SHP77 (cell line): ENCODE data around the gene RNF227.
"Not testable (repeated sequence)": the region's sequence is repeated elsewhere in the genome, so short reads cannot be mapped to it uniquely, and the experiment has no call there.

Experiments used
- DNase-seq, 2 experiments: peaks; one replicate each; lab custom pipeline; 2025; lab: John Stamatoyannopoulos, UW

Gene RNF227

DNA sequence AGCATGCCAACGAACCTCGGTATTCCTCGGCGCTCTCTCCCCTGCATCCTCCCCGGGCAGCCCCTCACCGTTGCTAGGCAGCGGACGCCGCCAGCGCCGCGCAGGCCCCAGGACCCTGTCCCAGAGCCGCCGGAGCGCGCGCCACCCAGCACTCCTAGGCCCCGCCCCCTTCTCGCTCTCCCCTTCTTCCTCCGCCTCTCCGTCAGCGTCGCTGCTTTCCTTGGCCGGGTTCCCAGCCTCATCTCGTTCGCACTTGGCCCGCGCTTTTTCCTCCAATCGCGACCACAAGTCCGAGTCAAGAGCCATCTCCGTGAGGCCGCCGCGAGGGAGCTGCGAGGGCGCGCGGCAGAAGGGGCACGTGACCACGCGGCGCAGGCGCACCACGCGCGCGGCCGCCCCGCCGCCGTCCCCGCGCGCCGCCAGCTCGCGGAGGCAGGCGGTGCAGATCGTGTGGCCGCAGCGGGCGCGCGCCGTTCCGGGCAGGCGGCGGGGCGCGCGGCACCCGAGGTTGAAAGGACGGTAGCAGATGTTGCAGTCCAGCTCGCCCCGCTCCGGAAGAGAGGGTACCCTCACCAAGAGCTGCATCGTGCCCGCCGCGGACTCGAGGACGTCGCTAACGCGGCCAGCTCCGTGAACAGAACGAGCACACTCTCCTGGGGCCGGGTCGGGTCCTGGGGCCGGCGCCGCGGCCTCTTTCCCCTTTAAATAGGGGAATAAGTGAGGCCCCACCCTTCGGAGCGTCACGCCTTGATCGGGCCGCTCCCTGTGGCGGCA is at the start of gene RNF227:
Gene RNF227 (minus strand): TSS at position 679 of the 774 bp plus-strand sequence. CDS start 94 bp downstream, at position 585.
- DNase-seq = peak; percentile 98

DNA sequence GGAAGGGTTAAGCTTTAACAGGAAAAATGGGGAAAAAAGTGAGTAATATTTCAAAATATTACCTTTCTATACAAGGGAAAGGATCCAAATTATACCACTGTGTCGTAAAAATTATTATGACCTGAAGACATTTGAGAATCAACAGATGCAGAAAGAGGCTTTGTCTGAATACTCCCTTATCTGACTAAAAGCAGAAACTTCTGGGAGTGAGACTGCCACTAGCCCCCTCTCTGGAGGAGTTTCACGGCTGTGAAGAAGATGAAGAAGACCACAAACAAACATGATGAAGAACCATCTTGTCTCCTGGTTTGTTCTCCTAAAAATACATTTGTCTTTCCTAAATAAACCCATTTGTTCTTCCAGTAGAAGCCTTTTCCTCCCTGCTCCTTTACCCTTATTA is 45.3 kb upstream of the RNF227 start:
- no peak for DNase-seq

DNA sequence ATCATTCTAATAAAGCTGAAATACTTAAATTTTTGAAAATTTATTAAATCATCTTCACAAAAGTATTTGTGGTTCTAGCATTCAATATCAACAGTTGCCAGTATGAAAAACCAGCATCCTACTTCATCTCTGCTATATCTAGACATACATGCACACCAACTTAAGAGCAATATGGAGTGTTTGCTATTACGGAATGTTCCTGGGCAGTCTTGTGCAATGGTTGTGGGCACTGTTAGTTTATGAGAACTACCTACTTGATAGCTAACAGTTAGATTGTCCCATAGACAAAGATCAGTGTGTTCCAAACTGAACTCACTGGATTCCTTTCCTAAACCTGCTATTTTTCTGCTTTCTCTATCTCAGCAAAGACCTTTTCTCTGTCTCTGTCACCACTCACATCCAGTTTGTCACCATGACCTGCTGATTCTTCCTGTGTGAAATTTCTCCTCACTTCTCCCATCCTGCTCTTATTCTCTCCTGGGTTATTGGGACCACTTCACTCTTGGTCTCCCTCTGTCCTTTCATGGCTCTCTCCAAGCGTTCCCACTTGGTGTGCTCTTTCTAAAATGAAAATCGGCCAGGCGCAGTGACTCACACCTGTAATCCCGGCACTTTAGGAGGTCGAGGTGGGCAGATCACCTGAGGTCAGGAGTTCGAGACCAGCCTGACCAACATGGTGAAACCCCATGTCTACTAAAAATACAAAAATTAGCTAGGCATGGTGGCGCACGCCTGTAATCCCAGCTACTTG is 43.6 kb upstream of the RNF227 start:
- DNase-seq = no peak

DNA sequence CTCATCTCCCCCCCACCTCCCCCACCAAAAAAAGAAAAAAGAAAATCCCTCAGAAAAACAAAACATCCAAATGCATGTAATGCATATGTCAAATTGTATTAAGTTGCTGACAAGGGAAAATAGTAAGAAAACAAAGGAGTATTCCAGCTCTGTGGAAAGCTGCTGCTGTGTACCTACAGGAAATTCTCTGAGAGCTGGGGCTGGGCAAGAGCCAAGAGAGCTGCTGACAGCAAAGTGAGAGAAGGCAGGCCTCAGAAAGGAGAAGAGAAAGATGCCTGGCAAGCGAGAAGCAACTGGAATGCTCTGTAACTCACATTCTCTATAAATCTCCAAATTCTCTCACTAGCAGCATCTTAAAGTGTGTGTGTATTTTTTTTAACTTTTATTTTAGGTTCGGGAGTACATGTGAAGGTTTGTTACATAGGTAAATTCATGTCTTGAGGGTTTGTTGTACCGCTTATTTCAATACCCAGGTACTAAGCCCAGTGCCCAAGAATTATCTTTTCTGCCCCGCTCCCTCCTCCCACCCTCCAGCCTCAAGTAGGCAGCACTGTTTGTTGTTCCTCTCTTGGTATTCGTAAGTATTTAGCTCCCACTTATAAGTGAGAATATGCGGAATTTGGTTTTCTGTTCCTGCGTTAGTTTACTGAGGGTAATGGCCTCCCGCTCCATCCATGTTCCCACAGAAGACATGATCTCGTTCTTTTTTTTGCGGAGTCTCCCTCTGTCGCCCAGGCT is 40.3 kb upstream of the RNF227 start:
- no peak for DNase-seq

DNA sequence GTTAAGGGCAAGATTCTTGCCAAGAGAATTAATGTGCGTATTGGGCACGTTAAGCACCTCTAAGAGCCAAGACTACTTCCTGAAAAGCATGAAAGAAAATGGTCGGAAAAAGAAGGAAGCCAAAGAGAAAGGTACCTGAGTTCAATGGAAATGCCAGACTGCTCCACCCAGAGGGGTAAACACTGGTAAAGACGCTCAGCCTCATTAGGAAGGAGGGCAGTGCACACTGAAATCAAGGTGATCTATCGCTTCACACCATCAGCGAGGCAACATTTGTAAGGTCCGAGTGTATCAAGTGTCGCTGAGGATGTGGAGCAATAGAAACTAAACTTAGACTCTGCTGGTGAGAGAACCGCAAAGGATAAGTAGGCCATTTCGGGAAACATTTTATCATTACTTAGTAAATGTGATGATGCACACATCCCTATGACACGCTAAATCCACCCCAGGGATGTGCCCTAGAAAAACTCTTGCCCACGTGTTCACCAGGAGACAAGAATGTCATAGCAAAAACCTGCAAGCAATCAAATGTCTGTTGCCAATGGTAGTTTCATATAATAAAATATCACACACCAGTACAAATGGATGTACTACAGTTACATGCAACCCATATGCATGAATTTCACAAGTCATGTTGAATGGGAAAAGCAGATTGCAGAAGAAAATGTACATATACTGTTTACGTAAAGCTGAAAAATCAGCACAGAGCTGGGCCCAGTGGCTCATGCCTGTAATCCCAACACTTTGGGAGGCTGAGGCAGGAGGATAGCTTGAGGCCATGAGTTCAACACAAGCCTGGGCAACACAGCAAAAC is 39.5 kb upstream of the RNF227 start:
- no peak for DNase-seq

DNA sequence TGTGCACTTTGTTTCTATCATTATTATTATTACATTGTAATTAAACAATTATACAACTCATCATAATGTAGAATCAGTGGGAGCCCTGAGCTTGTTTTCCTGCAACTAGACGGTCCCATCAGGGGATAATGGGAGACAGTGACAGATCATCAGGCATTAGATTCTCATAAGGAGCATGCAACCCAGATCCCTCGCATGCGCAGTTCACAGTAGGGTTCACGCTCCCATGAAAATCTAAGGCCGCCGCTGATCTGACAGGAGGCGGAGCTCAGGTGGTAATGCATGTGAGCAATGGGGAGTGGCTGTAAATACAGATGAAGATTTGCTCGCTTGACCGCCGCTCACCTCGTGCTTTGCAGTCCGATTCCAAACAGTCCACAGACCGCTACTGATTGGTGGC is 37.2 kb upstream of the RNF227 start:
- DNase-seq = not testable (repeated sequence)

DNA sequence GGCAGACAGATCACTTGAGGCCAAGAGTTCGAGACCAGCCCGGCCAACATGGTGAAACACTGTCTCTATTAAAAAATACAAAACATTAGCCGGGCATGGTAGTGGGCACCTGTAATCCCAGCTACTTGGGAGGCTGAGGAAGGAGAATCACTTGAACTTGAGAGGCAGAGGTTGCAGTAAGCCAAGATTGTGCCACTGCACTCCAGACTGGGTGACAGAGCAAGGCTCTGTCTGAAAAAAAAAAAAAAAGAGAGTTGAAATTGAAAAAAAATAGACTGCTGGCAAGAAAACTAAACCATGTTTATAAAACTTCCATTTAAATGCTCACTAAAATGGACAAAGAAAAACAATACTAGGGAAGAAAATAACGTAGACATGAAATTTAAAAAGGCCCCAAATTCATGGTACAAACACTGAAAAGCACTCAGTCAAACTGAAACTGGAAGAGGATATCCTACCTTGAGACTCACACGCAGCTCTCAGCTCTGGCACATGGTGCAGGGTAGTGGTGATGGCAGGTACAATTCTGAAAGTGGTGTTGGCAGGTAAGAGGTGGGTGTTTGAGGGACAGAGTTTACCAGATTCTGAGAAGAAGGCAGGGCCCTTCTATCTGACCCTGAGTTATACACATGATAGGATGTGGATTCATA is 35.2 kb upstream of the RNF227 start:
- no peak for DNase-seq

DNA sequence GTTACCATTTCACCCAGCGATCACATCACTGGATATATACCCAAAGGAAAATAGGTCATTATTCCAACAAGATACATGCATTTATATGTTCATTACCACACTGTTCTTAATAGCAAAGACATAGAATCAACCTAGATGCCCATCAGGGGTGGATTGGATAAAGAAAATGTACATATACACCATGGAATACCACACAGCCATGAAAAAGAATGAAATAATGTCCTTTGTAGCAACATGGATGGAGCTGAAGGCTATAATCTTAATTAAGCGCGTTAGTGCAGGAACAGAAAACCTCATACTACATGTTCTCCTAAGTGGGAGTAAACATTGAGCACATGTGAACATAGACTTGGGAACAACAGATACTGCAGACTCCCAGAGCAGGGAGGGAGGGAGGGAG is 34.5 kb upstream of the RNF227 start:
- no peak for DNase-seq

DNA sequence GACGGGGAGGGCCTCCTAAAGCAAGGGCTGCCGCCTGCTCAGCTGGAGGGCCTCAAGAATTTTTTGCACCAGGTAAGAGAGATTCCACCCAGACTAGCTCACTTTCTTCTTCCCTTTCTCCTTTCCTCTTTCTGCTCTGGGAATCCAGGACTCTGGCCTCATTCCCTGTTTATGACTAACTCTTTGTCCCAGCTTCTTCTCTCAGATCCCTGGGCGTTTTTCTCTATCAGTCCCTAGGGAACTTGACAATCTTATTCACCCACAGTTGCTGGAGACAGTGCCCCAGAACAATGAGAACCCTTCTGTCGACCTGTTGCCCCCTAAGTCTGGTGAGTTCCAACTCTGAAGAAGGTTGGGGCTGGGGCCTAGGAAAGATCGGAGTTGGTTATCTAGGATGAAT is 31.6 kb upstream of the RNF227 start:
- DNase-seq = no peak

DNA sequence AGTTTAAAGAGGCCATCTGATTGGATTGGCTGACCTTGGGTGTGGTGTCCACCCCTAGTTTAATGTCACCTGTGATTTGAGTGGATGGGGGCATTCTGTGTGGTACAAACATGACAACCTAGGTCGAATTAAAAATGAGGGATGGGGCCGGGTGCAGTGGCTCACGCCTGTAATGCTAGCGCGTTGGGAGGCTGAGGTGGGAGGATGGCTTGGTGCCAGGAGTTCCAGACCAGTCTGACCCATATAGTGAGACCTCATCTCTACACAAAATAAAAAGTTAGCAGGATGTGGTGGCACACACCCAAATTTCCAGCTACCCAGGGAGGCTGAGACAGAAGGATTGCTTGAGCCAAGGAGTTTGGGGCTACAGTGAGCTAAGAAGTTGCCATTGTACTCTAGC is 30.4 kb upstream of the RNF227 start:
- DNase-seq = no peak

DNA sequence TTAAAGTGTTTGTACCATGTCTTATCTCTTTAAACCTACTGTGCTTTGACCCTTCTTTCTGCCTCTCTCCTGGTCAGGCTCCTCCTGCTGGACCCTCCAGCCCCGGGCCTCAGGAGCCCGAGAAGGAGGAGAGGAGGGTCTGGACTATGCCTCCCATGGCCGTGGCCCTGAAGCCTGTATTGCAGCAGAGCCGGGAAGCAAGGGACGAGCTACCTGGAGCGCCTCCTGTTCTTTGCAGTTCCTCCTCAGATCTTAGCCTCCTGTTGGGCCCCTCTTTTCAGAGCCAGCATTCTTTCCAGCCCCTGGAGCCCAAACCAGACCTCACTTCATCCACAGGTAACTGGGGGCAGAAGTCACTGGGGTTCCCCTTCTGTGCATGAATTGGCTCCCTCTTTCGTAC is 29.6 kb upstream of the RNF227 start:
- DNase-seq = no peak

DNA sequence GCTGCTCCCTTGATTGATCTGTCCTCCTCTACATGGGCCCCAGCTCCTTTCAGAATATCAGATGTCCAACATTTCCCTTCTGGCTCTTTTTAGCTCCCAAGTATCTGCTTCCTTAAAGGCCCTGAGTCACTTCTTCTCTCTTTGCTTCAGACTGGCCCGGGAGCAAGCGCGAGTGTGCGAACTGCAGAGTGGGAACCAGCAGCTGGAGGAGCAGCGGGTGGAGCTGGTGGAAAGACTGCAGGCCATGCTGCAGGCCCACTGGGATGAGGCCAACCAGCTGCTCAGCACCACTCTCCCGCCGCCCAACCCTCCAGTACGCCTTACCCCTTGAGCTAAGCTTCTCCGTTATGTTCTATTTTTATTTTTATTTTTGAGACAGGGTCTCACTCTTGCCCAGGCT is 28.2 kb upstream of the RNF227 start:
- DNase-seq = no peak

DNA sequence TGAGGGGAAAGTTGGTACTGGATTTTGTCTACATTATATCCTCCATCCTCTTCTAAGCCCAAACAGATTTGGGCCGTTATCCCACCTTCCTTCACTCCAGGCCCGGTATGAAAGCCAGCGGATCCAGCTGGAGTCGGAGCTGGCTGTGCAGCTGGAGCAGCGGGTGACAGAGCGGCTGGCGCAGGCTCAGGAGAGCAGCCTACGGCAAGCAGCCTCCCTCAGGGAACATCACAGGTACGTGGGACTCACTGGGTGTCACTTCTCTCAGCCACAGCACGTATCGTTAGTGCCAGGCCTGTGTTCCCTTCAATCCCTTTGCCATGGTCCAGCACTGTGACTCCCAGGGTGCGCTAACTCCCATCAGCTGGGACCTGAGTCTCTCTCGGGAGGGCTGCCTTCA is 27.2 kb upstream of the RNF227 start:
- no peak for DNase-seq

DNA sequence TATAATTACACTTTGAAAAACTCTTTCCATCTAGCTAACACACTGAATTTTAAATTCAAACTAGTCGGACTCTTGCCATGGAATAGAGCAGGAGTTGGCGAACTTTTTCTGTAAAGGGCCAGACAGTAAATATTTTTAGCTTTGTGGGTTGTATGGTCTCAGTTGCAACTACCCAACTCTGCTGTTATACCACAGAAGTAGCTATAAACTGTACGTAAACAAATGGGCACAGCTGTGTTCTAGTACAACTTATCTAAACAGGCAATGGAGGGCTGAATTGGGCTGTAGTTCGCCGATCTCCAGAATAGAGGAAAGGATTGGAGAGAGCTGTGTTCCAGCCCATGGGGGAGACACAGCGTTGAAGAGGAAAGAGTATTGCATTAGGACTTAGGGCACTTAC is 24.7 kb upstream of the RNF227 start:
- no peak for DNase-seq

DNA sequence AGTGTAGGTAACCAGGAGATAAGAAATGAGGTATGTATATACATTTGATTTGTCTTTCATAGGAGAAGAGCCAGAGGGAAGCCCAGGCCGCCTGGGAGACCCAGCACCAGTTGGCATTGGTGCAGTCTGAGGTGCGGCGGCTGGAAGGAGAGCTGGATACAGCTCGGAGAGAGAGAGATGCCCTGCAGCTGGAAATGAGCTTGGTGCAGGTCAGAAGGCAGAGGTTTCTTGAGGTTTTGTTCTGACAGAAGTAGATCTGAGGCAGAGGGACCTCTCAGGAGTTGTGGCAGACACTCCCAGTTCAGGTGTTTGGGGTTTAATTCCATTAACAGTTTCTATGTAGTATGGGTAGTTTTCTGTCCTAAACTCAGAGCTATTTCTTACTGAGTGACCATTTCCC is 23.9 kb upstream of the RNF227 start:
- DNase-seq = no peak

DNA sequence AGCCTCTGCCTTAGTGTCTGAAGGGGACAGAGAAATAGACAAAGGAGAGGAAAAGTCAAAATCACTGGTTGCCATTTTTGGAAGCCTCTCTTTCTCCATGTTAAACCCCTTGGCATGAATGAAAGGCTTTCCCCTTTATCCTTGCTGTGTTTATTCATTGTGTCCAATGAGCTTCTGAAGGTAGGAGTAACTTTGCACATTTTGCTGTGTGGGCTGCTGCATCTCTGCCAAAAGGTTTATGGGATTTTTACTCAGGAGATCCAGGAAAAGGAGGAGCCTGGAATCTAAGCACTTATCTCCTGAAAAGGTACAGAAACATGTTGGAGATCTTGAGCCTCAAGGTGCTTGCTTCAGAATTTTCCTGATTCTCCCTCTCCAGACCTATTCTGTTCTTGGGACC is 19.8 kb upstream of the RNF227 start:
- DNase-seq = no peak

DNA sequence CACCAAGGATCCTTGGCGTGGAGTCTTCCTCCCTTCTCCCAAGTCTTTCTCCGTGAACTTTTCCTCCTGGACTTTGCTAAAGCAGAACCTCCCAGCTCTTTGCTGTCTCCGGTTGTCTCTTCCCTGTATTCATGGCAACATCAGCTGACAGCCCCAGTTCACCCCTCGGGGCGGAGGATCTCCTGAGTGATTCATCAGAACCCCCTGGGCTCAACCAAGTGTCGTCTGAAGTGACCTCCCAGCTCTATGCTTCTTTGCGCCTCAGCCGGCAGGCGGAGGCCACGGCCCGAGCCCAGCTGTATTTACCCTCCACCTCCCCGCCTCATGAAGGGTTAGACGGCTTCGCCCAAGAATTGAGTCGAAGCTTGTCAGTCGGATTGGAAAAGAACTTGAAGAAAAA is 16.9 kb upstream of the RNF227 start:
- peak; percentile 39 to 43 for DNase-seq

DNA sequence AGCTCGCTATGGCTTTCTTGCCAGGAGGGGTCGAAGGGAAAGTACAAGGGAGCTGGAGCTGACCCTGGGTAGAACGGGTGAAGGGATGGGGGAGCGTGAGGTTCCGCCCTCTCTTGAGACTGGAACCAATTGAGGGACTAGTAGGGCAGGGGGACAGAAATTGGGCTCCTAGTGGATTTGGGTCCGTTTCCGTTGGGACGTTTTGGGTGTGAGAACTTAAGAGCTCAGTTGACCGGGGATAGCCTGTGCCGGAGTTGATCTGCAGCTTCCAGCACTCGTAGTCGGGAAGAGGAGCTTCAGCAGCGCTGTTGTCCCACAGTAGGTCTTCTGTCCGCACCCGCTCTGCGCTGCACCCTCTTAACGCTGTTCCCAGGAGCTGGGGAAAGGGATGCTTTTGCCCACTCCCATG is 16.4 kb upstream of the RNF227 start:
- DNase-seq = peak; percentile 47 to 53

DNA sequence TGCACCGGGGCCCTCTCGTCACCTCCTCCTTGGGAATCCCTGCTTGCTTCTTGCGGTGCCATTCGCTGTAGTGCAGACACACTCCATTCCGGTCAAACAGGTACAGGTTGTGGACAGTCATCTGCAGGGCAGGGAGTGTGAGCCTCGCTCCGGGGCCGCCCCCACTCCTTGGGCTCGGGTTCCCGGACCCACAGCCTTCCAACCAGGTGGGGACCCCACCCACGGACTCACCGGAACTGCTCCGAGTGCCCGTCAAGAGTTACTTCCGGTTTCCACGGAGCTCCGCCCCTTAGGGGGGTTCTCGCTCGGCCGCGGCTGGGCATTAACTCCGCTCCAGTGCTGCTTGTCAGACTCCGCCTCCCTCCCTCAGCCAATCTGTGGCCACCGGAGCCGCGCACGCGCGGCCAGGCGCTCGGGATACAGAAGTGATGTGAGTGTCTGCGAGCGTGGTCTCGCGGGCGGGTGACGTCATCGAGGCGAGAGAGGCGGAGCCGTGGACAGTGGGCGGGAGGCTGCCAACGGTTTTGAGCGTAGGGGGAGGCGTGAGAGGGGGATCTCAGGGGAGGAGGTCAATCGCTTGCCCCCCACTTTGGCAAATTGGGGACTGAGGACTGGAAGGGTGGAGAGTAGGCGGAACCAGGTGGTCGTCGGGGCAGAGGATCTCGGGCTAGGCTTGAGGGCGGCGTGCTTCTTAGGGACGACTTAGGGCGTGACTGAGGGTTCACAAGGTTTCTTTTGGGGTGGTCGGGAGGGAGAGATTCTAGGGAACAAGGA is 15.8 kb upstream of the RNF227 start, which contains the start of the genes CNTROB and TRAPPC1:
Gene CNTROB (plus strand): TSS at position 498 of the 774 bp plus-strand sequence. CDS start 874 bp downstream, outside the sequence.
Gene TRAPPC1 (minus strand): TSS at position 238 of the 774 bp plus-strand sequence. CDS start 117 bp downstream, at position 121.
- peak; percentile 99 to 100 for DNase-seq
